IMR-90 (cell line): Measurements from ENCODE around the gene ZMIZ1. TPM values are rescaled to one million over a fixed set of nuclear protein-coding genes. Genes with fewer than 3 reads are reported as not detected.

Experiments
- ATAC-seq: fragments of 200-7000 bp; cut with Tn5 transposase; 2 replicates; pipeline ENCODE4 v1.9.1; 2020; ENCODE audit warnings: low read depth, mild to moderate bottlenecking, moderate library complexity
- BruUV-seq: library from RNA; stranded (reverse); fragments of 400-500 nt; replicated peaks from 2 replicates; lab custom pipeline; 2021; lab: Mats Ljungman, UMichigan
- CTCF ChIA-PET: fragments of 300-600 bp; formaldehyde crosslinking; extraction: SDS; loops from one replicate; lab custom pipeline; 2021; ENCODE audit warnings: antibody characterized with exemption; lab: Yijun Ruan, JAX
- POLR2A ChIA-PET: fragments of 300-600 bp; sonication (Branson Sonifier 250); formaldehyde crosslinking; loops from one replicate; lab custom pipeline; 2022; ENCODE audit warnings: antibody characterized with exemption; ENCODE audit not compliant: unreplicated experiment; lab: Charles Lee
- DNase-seq: peaks from one replicate; pipeline ENCODE4 v3.0.0; 2013
- H2AFZ ChIP-seq: replicated peaks from 2 replicates; pipeline ENCODE3; 2013; ENCODE audit warnings: low read length, mild to moderate bottlenecking; ENCODE audit not compliant: poor library complexity
- H2AK5ac ChIP-seq: 2 replicates; pipeline ENCODE4 v1.6.1; 2013; ENCODE audit warnings: low read depth, low read length, inconsistent platforms
- H2AK9ac ChIP-seq: replicated peaks from 2 replicates; pipeline ENCODE3; 2013; ENCODE audit warnings: mild to moderate bottlenecking, low read depth, low read length, moderate library complexity; ENCODE audit not compliant: poor library complexity
- H2BK120ac ChIP-seq: 2 replicates; pipeline ENCODE4 v1.6.1; 2013; ENCODE audit warnings: low read depth, low read length, inconsistent platforms
- H2BK15ac ChIP-seq: 3 replicates; pipeline ENCODE4 v1.6.1; 2013; ENCODE audit warnings: low read depth, low read length, inconsistent platforms
- H2BK20ac ChIP-seq: 2 replicates; pipeline ENCODE4 v1.6.1; 2013; ENCODE audit warnings: low read depth, mild to moderate bottlenecking, inconsistent platforms, low read length, moderate library complexity
- H2BK5ac ChIP-seq: 2 replicates; pipeline ENCODE4 v1.6.1; 2013; ENCODE audit warnings: mild to moderate bottlenecking, low read depth, low read length, inconsistent platforms; ENCODE audit not compliant: poor library complexity, severe bottlenecking
- H3K14ac ChIP-seq: replicated peaks from 2 replicates; pipeline ENCODE4 v1.6.1; 2013; ENCODE audit warnings: low read depth, low read length, inconsistent platforms
- H3K18ac ChIP-seq: 2 replicates; pipeline ENCODE4 v1.6.1; 2013; ENCODE audit warnings: low read depth, low read length, control low read depth
- H3K23ac ChIP-seq: 2 replicates; pipeline ENCODE4 v1.6.1; 2013; ENCODE audit warnings: low read depth, low read length, inconsistent platforms
- H3K27ac ChIP-seq: 2 replicates; pipeline ENCODE4 v1.5.1; 2013; ENCODE audit warnings: mild to moderate bottlenecking, control low read depth, low read length; ENCODE audit not compliant: insufficient read depth
- H3K27me3 ChIP-seq: 2 replicates; pipeline ENCODE4 v1.6.1; 2013; ENCODE audit warnings: low read length; ENCODE audit not compliant: control insufficient read depth, insufficient read depth
- H3K36me3 ChIP-seq: 2 replicates; pipeline ENCODE4 v1.6.1; 2013; ENCODE audit warnings: low read length, mixed read lengths; ENCODE audit not compliant: control insufficient read depth, insufficient read depth
- H3K4ac ChIP-seq: 2 replicates; pipeline ENCODE4 v1.6.1; 2013; ENCODE audit warnings: low read depth, low read length, inconsistent platforms
- H3K4me1 ChIP-seq: 2 replicates; pipeline ENCODE4 v1.6.1; 2013; ENCODE audit warnings: low read length, mixed read lengths; ENCODE audit not compliant: control insufficient read depth, insufficient read depth
- H3K4me2 ChIP-seq: 2 replicates; pipeline ENCODE4 v1.6.1; 2013; ENCODE audit warnings: low read depth, mild to moderate bottlenecking, control low read depth, low read length, moderate library complexity
- H3K4me3 ChIP-seq: 2 replicates; pipeline ENCODE4 v1.5.1; 2013; ENCODE audit warnings: low read depth, mild to moderate bottlenecking, control low read depth, low read length, moderate library complexity; ENCODE audit not compliant: insufficient read depth
- H3K56ac ChIP-seq: 2 replicates; pipeline ENCODE4 v1.6.1; 2013; ENCODE audit warnings: low read length, inconsistent platforms; ENCODE audit not compliant: insufficient read depth; ENCODE audit errors: extremely low read depth
- H3K79me1 ChIP-seq, 2 experiments: 2 replicates each; pipeline ENCODE4 v1.6.1; 2013; ENCODE audit warnings: low read length in 2 of 2, inconsistent platforms in 1 of 2, low read depth in 1 of 2
- H3K9ac ChIP-seq: 2 replicates; pipeline ENCODE4 v1.6.1; 2013; ENCODE audit warnings: low read depth, low read length, control low read depth
- H3K9me1 ChIP-seq: 2 replicates; pipeline ENCODE4 v1.6.1; 2013; ENCODE audit warnings: low read length, inconsistent platforms; ENCODE audit not compliant: insufficient read depth
- H3K9me3 ChIP-seq: 2 replicates; pipeline ENCODE4 v1.6.1; 2013; ENCODE audit warnings: low read length; ENCODE audit not compliant: control insufficient read depth, insufficient read depth
- H4K20me1 ChIP-seq: 2 replicates; pipeline ENCODE4 v1.6.1; 2013; ENCODE audit warnings: low read length, inconsistent platforms; ENCODE audit not compliant: insufficient read depth
- H4K5ac ChIP-seq: 2 replicates; pipeline ENCODE4 v1.6.1; 2013; ENCODE audit warnings: mild to moderate bottlenecking, low read depth, low read length, control low read depth
- H4K8ac ChIP-seq, 2 experiments: 2 replicates each; pipeline ENCODE4 v1.6.1; 2013; ENCODE audit warnings: low read depth in 2 of 2, low read length in 2 of 2, control low read depth in 1 of 2, inconsistent platforms in 1 of 2
- H4K91ac ChIP-seq: 2 replicates; pipeline ENCODE4 v1.6.1; 2013; ENCODE audit warnings: low read depth, low read length, inconsistent platforms; ENCODE audit not compliant: insufficient read depth
- BHLHE40 ChIP-seq: fragments of 150-350 bp; IDR thresholded peaks from 2 replicates; pipeline ENCODE4 v1.6.1; 2016; ENCODE audit warnings: mild to moderate bottlenecking, low read depth, low read length
- CEBPB ChIP-seq: IDR thresholded peaks from 2 replicates; pipeline ENCODE4 v1.6.1; 2012; ENCODE audit warnings: low read depth, low read length, improper control_type of control experiment
- CHD1 ChIP-seq: IDR thresholded peaks from 2 replicates; pipeline ENCODE4 v1.6.1; 2012; ENCODE audit warnings: low read depth, low read length, improper control_type of control experiment
- CTCF ChIP-seq: conservative IDR thresholded peaks from 2 replicates; pipeline ENCODE4 v1.5.1; 2012; ENCODE audit warnings: mild to moderate bottlenecking, low read depth, low read length, improper control_type of control experiment
- ELK1 ChIP-seq: fragments of 150-350 bp; IDR thresholded peaks from 2 replicates; pipeline ENCODE4 v1.6.1; 2016; ENCODE audit warnings: low read depth, mild to moderate bottlenecking, low read length, moderate library complexity, borderline replicate concordance
- FOS ChIP-seq: fragments of 150-350 bp; IDR thresholded peaks from 2 replicates; pipeline ENCODE4 v1.6.1; 2016; ENCODE audit warnings: low read depth, low read length
- MAFK ChIP-seq: IDR thresholded peaks from 2 replicates; pipeline ENCODE4 v1.6.1; 2012; ENCODE audit warnings: low read depth, low read length, improper control_type of control experiment
- MAZ ChIP-seq: IDR thresholded peaks from 2 replicates; pipeline ENCODE4 v1.6.1; 2012; ENCODE audit warnings: low read depth, mild to moderate bottlenecking, low read length, improper control_type of control experiment, moderate library complexity, borderline replicate concordance
- MXI1 ChIP-seq: IDR thresholded peaks from 2 replicates; pipeline ENCODE4 v1.6.1; 2012; ENCODE audit warnings: low read depth, mild to moderate bottlenecking, low read length, moderate library complexity, borderline replicate concordance
- NFE2L2 ChIP-seq: fragments of 150-350 bp; IDR thresholded peaks from 2 replicates; pipeline ENCODE4 v1.6.1; 2016; ENCODE audit warnings: low read depth, mild to moderate bottlenecking, low read length
- POLR2A ChIP-seq: IDR thresholded peaks from 2 replicates; pipeline ENCODE4 v1.6.1; 2012; ENCODE audit warnings: mild to moderate bottlenecking, low read depth, low read length
- RAD21 ChIP-seq: IDR thresholded peaks from 2 replicates; pipeline ENCODE4 v1.6.1; 2012; ENCODE audit warnings: low read length, improper control_type of control experiment
- RCOR1 ChIP-seq: IDR thresholded peaks from 2 replicates; pipeline ENCODE4 v1.6.1; 2012; ENCODE audit warnings: mild to moderate bottlenecking, low read length, improper control_type of control experiment; ENCODE audit not compliant: insufficient replicate concordance
- RFX5 ChIP-seq: IDR thresholded peaks from 2 replicates; pipeline ENCODE4 v1.8.0; 2012; ENCODE audit warnings: low read depth, mild to moderate bottlenecking, low read length, moderate library complexity
- SMC3 ChIP-seq: fragments of 150-350 bp; IDR thresholded peaks from 2 replicates; pipeline ENCODE4 v1.6.1; 2016; ENCODE audit warnings: low read depth, mild to moderate bottlenecking, antibody characterized with exemption, low read length, moderate library complexity
- USF2 ChIP-seq: fragments of 150-350 bp; IDR thresholded peaks from 2 replicates; pipeline ENCODE4 v1.6.1; 2017; ENCODE audit warnings: mild to moderate bottlenecking, antibody characterized with exemption, low read length, low read depth
- WGBS, 2 experiments: methylation state at CpG; one replicate each; pipeline versions ENCODE4 v1.1.5 to v1.1.7; 2013; ENCODE audit warnings: missing lambda C conversion rate in 2 of 2; ENCODE audit not compliant: insufficient read length in 1 of 2; ENCODE audit errors: extremely low coverage in 2 of 2; 5-methylcytosine and 5-hydroxymethylcytosine counted together
- dilution Hi-C: fragments of 300-500 bp; cut with HindIII; formaldehyde crosslinking; loops from one replicate; pipeline ENCODE4 v1.14.3; 2018; ENCODE audit warnings: low sequenced_read_pairs; ENCODE audit not compliant: unreplicated experiment
- in situ Hi-C: fragments of 300-500 bp; cut with MboI; formaldehyde crosslinking; loops from 3 replicates; pipeline ENCODE4 v1.14.3; 2019; ENCODE audit warnings: low sequenced_read_pairs, inconsistent platforms, mixed read lengths
- intact Hi-C: fragments of 100-400 bp; cut with micrococcal nuclease; formaldehyde crosslinking; loops from 2 replicates; pipeline ENCODE4 v1.10.0; 2022
- polyA plus RNA-seq, 3 experiments: library from polyadenylated mRNA; depleted of rRNA; stranded (reverse); fragments of >200 nt; gene quantifications; 2 replicates each; pipeline ENCODE4 v1.2.3, GENCODE V29; 2012; ENCODE audit warnings: low replicate concordance in 1 of 3
- total RNA-seq: library from RNA; depleted of rRNA; stranded (reverse); fragments of >200 nt; gene quantifications from 2 replicates; pipeline ENCODE4 v1.2.3, GENCODE V29; 2012

Gene ZMIZ1
- total and polyA plus RNA-seq, 2 of the 4 experiments (the other 2 are of a cell fraction), result 6.6 to 48.7 TPM

- Histone ChIP-seq H2AK9ac (no peak overlapping the region), H2BK5ac (no peak overlapping the region), H2BK20ac (no peak overlapping the region), H2BK120ac (no peak overlapping the region), H4K5ac (no peak overlapping the region), H3K9me3 (no peaks in the 10 kb centered on the region), H3K36me3 (peaks cover 66% of the 10 kb centered on the region), H3K4me3 (no peak overlapping the region), H3K4me2 (no peak overlapping the region), H4K8ac (no peak overlapping the region), H3K23ac (no peak overlapping the region), H2AK5ac (no peak overlapping the region), H3K14ac (no peak overlapping the region), H3K9ac (no peak overlapping the region), H3K4ac (no peak overlapping the region), H3K9me1 (peaks cover 20% of the 10 kb centered on the region), H3K27me3 (no peaks in the 10 kb centered on the region), H2BK15ac (no peak overlapping the region), H3K27ac (no peak overlapping the region), H3K79me1 (peaks cover 27 to 64% of the 10 kb centered on the region in 2 experiments), H4K91ac (no peak overlapping the region), H2AFZ (peak overlapping the region; percentile 21), H4K20me1 (peaks cover 55% of the 10 kb centered on the region), H3K18ac (no peak overlapping the region), H3K4me1 (peaks cover 9% of the 10 kb centered on the region; the same call in 1 of the 2 replicates), H3K56ac (no peak overlapping the region)
- POLR2A ChIA-PET, result interaction anchor here (0.6 kb wide), 1 partner anchor 551 kb away, joined by 3 read pairs; no protein-coding TSS in a partner anchor
- DNase-seq (no peak), ATAC-seq (no peak)
- BruUV-seq, result no TSS peak
- TF ChIP-seq MAFK (no peak), MAZ (no peak), MXI1 (no peak), POLR2A (no peak), NFE2L2 (no peak), RCOR1 (no peak), USF2 (no peak), RAD21 (no peak), FOS (no peak), SMC3 (no peak), ELK1 (no peak), CTCF (no peak), RFX5 (no peak), CHD1 (no peak), CEBPB (no peak), BHLHE40 (no peak)
- intact Hi-C loops (no loop called here), in situ Hi-C loops (no loop called here), dilution Hi-C loops (no loop called here)
- CTCF ChIA-PET, result no interaction called here
- no CpG with 5 or more reads among the region's 11 CpGs for WGBS, 2 experiments
These were observed 285.0 kb downstream of the ZMIZ1 start for GRCh38 chr10:79353726-79354125.
